Measurements from ENCODE around the gene KCTD18.

- no peak for TF ChIP-seq CTCF (IDR thresholded peaks at IDR 0.05)
- no peak for TF ChIP-seq POLR2AphosphoS5 (IDR thresholded peaks at IDR 0.05)
These were observed 56.6 kb downstream of the KCTD18 start for GRCh38 chr2:200453142-200453852.

Measured in upper lobe of left lung (tissue), 4 donors.